GM18498 (cell line): ENCODE measurements around the gene TTC7B.

Experiments
- ATAC-seq: cut with Tn5 transposase; IDR thresholded peaks from one replicate; pipeline ENCODE4 v1.9.1; 2021; ENCODE audit warnings: mild to moderate bottlenecking, moderate library complexity; ENCODE audit not compliant: unreplicated experiment

TTC7B gene

GRCh38 chr14:90567991-90568390, 248.2 kb downstream of the TTC7B start:
- no peak for ATAC-seq

- ATAC-seq, result no peak
Observed at GRCh38 chr14:90567191-90567590, 249.0 kb downstream of the TTC7B start.

- no peak for ATAC-seq
Observed at GRCh38 chr14:90566481-90566880, 249.7 kb downstream of the TTC7B start.

- ATAC-seq, result no peak
Observed at GRCh38 chr14:90564496-90564895, 251.7 kb downstream of the TTC7B start.

GRCh38 chr14:90562652-90563051, 253.6 kb downstream of the TTC7B start:
- ATAC-seq, result no peak

GRCh38 chr14:90561920-90562319, 254.3 kb downstream of the TTC7B start:
- no peak for ATAC-seq

- ATAC-seq, result no peak
Observed at GRCh38 chr14:90560991-90561390, 255.2 kb downstream of the TTC7B start.

GRCh38 chr14:90560558-90560957, 255.7 kb downstream of the TTC7B start:
- ATAC-seq, result no peak

- no peak for ATAC-seq
Observed at GRCh38 chr14:90559811-90560492, 256.3 kb downstream of the TTC7B start.

GRCh38 chr14:90558983-90559590, 257.1 kb downstream of the TTC7B start:
- ATAC-seq, result no peak

- ATAC-seq, result no peak
Observed at GRCh38 chr14:90558041-90558982, 257.9 kb downstream of the TTC7B start.

GRCh38 chr14:90557516-90557915, 258.7 kb downstream of the TTC7B start:
- ATAC-seq, result no peak

- ATAC-seq, result no peak
Observed at GRCh38 chr14:90556666-90557450, 259.4 kb downstream of the TTC7B start.

- ATAC-seq, result no peak
Observed at GRCh38 chr14:90556012-90556477, 260.2 kb downstream of the TTC7B start.

GRCh38 chr14:90555126-90556011, 260.9 kb downstream of the TTC7B start:
- no peak for ATAC-seq

- no peak for ATAC-seq
Observed at GRCh38 chr14:90554341-90554740, 261.9 kb downstream of the TTC7B start.

- ATAC-seq, result no peak
Observed at GRCh38 chr14:90553921-90554336, 262.3 kb downstream of the TTC7B start.

- ATAC-seq, result no peak
Observed at GRCh38 chr14:90553298-90553920, 262.8 kb downstream of the TTC7B start.
